HG02970 (cell line): Measurements from ENCODE around the gene IL20RA.

Experiments
- ATAC-seq: cut with Tn5 transposase; IDR thresholded peaks from one replicate; pipeline ENCODE4 v1.9.1; 2021; ENCODE audit warnings: mild to moderate bottlenecking, moderate library complexity, moderate number of reproducible peaks; ENCODE audit not compliant: unreplicated experiment, low FRiP score

IL20RA gene

DNA sequence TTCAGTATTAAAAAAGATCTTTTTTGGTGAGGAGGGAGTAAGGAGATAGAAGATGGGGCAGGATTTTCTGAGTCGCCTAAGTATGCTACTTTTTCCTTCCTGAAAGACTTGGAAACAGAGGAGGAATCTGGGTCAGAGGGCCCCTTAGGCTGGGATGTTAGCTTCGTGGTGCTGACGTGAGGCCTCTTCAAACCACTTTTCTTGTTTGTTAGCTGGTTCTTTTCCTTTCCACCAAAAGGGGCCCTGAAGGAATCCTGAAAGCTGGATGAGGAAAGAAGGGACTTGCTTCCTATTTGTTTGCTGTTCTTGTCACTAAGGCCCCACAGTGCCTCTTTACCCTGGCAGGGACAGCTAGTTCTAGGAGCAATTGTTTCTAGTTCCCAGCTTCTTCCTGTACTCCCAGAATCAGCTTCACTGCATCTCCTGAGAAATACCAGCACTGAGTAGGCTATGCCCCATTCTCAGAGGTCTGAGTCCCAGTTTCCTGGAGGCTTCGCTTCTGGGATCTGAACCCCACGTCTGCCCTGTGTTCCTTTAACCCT, 2.2 kb upstream of the IL20RA start:
- ATAC-seq = no peak

DNA sequence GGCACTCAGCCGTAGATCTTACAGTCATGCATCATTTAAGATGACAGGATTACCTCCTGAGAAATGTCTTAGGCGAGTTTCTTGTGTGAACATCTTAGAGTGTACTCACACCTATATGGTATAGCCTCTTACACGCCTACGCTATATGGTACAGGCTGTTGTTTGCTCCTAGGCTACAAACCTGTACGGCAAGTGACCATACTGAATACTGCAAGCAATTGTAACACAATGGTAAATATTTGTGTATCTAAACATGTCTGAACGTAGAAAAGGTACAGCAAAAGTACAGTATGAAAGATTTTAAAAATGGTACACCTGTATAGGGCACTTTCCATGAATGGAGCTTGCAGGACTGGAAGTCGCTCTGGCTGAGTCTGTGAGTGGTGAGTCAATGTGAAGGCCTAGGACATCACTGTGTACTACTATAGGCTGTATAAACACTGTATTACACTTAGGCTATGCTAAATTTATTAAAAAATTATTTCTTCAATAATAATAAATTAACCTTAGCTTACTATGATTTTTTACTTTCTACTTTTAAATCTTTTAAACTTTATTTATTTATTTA, 541 bp upstream of the IL20RA start:
- ATAC-seq = no peak

DNA sequence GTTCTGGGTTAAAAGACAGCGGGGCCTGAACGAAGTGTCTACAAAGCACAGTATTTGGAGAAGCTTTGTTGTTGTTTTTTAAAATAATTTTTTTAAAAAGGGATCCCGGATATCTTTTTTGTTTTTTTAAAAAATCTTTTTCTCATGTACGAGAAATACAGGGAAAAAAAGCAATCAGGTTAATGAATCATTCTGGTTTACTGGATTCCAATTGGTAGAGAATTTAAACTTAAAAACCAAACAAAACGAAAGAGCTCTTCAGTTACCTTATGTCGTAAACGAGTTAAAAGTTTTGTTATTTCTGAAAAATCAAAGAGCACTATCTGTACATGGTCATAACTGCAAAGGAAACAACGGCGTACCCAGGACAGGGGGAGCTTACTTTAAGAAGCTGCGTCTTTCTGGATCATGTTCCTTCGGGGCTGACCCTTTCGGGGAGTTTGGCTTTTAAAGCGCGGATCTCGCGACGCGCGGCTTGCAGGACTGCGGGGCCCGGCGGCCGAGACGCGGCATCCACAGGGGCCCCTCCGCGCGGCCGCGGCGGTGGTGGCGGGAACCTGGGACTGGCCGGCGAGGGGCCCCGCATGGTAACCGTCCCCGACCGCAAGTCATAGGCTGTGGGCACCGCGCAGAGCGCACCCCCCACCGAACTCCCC, 927 bp downstream of the IL20RA start:
- ATAC-seq = no peak

DNA sequence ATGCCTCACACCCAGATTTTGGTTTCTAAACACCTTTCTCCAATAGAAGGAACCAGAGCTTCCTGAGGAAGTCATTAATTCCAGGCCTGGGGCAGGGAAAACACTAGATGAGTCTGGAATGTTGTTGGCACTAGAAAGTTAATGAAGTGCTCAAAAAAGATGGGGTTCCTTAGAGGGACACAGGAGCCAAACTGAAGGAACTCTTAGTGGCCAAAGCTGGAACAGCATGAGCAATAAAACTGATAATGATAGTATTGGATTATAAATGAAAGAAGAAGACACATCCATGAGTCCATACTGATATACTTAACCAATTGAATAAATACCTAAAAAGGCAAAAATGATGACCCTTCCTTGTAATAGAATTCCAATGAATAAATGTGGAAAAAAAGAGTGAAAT, 4.4 kb downstream of the IL20RA start:
- ATAC-seq = no peak

DNA sequence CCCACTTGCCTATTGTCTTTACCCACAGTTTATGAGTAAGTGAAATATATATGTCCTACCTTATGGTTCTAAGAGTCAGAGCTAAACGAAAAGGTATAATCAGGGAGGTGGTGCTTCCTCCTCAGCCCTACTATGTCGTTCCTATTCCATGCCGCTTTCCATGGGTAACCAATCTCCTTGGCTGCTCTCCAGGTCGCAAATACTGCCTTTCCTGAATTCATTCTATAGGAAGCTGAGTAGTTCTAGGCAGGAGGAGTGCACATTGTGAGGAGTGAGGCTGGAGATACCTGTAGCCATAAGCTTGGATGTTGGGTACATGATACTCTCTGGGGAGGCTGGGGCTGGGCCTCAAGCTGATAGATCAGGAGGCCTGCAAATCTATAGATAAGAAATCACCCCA, 5.8 kb downstream of the IL20RA start:
- ATAC-seq = no peak

DNA sequence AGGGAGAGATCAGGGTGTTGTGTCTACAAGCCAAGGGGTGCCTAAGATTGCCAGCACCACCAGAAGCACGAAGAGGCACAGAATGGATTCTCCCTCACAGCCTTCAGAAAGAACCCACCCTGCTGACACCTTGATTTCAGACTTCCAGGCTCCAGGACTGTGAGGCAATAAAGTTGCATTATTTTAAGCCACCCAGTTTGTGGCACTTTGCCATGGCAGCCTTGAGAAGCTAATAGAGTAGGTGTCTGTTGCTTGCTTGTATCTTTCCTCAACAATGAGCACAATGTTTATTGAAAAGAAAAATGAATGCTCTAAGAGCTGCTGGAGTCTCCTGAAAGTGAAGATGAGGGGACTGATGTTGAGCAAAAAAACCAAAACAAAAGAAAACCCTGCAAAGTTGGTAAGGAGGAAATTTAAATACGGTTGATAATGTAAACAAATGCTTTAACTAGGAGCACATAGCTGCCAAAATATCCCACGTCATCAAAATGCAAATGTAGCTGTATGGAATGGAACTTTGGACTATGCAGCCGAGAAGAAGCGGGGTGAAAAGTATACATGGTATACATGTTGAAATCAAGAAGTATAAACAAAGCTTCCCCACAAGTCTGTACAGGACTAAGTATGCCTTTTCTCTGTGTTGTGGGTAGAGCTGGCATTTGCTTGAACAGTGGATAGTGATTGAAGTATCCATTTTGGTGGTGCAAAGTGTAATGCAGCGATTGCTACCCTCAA, 8.0 kb downstream of the IL20RA start:
- ATAC-seq = no peak

DNA sequence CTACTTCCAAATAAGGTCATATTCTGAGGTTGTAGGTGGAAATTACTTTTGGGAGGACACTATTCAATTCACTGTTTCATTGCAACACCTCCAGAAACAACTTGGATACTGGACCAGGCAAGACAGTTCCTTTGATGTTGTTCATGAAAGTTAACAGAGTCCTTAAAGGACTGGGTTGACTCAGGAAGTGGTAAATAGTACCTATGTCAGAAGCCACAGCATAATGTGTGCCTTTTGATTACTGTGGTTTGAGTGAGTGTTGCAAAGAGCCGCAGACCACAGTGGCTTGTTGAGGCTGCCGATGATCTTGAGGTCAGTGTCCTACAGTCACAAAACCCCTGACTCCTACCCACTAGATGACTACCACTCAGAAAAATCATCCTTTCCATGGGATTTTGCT, 10.9 kb downstream of the IL20RA start:
- peak; percentile 64 for ATAC-seq

DNA sequence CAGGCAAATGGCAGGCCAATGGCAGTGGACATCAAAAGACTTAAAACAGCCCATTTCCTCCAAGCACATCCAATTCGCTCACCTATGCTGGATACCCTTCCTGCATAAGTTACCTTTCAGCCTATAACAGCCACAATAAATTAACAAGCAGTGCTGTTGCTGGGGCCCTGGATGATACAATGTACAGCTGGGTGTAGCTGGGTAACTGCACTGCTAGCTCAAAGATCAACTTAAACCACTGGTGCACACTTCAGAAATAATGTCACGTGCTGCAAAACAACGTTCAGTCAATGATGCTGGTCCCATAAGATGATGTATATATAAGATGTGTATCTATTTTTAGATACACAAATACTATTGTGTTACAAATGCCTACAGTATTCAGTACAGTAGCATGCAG, 13.6 kb downstream of the IL20RA start:
- ATAC-seq = no peak

DNA sequence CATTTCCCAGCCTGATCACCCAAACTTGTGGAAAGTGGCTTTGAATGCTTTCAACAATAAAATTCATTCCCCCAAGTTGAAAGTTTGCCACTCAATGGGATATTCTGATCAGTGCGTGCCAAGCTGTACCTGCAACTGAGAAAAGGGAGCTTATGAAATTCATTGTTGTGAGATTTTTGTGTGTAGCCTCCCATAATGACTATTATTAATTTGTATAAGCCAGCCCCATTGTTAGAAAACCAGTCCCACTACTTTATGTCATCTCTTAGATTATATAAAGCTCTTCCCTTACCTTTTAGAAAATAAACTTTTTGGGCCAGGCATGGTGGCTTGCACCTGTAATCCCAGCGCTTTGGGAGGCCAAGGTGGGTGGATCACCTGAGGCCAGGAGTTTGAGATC, 15.9 kb downstream of the IL20RA start:
- no peak for ATAC-seq

DNA sequence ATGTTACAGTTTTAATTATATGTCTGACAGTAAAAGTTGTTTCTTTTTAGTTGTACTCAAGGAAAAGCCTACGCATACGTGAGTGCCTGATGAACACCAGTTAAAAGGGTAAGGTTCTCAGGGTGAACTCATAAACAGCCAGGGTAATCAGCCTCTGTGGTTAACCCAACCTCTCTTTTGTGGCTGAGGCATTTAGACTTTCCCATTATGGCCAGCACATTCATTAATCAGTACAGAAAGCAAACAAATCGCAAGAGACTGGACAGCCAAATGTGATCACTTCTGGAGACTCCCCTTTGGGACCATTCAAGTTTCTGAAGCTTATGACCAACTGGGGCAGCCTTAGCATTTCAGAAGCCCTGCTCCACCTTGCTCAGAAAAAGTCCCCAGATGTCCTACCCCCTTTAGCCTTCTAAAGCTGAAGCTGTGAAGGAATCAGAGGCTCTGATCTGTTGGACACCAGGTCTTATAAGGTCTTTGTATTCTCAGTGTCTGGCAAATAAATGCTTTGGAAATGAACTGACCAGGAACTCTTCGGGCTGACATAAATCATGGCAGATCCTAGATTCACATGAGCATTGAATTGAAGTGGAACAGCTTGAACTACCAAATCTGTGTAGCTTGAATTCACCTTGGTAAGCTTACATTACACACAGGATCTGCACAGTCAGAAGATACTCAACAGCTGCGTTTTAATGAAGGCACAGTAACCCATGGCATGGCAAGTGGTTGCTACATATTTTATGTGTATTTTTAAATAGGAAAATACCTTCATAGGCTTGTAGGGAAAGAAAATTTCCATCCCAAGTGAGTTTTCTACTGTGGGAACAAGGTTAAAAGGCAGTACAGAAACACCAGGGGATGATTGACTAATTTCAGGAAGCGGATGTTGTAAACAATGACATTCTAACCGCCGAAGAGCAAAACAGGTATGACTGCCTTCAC, 18.7 kb downstream of the IL20RA start:
- ATAC-seq = no peak

DNA sequence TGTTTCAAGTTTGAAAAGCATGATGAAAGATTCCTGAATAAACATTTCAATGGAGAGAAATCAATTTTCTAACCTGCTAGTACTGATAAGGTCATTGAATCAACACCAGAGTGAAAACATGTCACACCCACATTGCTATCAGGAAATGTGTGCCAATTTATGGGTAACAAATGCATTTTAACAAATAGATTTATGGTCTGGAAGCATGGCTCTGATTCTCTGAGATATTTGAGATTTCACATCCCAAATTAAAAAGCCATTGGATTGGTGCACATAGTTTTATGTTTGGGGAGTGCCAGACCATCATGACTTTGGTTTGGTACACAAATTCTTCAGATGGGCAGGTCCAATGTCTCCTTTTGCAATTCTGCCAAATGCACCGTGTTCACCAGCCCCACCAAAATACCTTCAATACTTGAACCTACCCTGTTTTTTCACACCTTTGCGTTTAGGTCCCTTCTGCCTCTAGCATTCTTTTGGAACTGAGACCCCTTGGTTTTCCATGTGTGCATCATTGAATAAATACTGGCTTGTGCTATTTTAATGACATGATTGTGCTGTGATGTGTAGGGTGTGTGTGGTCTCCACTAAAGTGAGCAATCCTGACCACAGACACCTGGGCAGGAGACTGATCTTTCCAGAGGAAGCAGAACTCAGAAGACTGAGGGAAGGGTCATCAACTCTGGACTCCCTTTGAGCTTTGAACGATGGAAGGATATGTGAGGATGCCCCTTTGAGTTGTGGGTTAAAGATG, 20.4 kb downstream of the IL20RA start:
- ATAC-seq = no peak

DNA sequence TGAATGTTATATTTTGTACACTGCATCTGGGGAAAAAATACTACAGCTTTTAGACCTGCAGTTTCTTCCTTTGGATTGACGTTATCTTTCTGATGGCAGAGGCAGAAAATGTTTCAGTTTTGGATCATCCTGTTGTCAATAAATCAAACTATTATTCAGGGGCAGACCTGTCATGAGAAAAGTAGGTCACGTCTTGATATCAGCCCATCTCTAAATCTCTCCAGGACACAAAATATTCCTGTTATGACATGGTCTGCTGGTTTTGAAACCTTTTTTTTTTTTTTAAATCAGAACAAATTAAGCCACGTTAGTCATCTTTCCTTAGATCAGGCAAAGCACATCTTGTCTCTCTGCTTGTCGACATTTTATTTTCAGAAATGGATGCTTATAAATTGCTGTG, 24.0 kb downstream of the IL20RA start:
- no peak for ATAC-seq

DNA sequence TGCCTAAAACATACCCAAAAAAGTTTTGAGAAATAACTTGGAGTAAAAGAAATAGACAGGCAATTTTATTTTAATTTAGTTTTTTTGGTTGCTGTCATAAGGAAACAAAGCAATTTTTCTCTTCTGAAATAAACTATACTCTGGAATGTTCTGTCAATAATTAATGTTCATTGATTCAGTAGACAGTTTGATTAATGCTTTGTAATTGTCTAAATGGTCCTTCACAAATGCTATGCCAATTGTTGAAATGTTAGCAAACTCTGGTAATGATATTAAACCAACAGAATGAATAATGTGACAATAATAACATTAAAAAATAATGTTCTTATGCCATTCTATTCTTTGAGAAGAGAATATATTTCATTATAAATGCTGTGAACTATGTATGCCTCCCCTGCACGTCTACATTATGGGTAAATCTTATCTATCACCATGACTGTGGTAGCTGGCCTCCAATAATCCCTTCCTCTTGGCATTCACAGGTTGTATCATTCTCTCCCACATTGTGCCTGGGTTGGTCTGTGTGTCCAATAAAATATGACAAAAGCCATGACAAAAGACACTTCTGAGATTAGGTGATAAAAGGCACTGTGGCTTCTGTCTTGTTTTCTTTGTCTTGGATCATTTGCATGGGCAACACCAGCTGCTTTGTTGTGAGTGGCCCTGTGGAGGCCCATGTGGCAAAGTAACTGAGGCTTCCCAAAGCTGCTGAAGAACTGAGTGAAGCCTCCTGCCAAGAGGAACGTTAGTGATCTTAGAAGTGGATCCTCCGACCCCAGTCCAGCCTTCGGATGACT, 25.1 kb downstream of the IL20RA start:
- no peak for ATAC-seq

DNA sequence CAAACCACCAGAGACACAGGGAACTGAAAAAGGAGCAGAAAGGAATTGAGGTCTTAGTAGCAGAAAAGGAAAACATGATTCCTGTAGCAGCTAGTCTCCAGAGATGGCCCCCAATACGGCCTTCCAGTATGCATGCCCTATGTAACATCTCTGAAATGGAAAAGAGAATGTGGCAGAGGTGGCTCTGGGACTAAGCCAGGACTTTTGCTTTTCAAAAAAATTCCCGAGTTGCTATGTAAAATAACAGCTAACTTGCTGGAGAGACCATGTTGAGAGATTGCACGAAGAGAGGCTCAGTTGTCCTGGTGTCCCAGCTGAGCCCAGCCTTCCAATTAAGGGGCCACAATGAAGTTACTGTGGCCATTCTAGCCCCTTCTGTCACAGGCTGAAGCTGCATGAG, 27.7 kb downstream of the IL20RA start:
- ATAC-seq = no peak

DNA sequence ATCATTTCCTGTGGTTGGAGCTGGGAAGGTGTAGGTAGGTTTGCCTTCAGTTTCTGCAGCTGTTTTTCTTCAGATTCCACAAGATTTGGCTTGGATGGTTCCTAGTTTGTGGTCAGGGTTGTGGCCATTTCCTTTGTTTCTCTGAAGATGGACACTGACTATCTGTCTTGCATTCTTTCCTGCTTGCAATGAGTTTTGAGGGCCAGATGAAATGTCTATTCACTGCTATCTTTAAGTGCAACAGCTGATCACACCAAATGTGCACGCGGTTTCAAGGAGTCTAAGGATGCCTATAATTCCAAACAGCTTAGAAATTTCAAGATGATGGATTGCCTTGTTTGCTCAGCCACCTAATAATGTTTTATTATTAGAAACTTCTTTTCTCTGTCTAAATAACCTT, 28.4 kb downstream of the IL20RA start:
- no peak for ATAC-seq

DNA sequence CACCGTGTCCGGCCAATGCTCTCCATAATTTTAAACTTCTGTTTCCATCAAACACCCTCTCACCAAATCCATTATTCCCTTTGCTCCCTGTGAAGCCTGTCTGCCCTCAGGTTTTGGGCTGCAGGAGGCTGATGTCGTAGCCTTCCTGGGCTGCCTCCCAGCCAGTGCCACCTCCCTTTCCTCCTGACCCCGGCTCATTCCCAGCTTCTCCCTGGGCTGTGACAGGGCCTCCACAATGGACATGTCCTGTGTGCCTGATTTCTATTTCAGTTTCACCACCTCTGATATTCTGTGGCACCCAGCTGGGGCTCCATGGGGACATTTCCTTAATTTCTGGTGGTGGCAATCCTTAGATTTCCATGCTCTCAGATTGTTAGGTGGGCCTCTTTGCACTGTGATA, 28.8 kb downstream of the IL20RA start:
- ATAC-seq = no peak

DNA sequence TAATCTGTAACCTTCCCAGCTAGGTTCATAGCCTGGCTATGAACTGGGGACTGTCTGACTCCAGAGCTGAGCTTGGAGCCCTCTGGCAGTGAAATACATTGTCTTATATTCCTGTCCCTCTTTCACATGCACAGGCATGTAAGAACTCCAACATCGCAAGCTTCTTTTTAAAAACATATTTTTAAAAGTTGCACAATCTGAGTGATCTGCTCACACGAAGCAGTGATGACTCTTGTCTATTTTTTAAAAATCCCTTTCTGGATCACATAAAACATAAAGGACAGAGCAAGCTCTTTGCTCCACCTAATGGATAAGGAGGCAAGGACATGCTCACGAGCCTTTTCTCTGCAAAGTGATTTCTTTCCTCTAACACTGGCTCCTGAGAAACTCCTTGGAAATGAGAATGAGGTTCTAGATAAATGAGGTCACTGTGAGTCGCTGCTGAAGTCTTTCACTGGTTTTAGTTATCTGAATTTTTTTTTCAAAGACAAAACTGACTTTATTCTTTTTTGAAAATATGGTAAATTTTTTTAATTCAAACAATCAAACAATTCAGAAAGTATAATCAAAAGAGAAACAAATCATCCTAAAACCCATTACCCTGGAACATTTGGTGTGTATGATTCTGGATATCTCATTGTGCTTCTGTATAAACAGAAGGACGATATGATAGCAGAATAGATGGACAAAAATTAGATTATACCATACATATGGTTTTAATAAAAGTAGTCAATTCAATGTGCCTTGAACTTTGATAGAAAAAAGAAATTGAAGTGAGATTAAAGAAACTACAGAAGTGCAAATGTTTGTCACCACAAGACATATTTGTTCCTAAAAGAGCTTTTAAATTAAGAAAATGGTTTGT, 30.8 kb downstream of the IL20RA start:
- ATAC-seq = no peak

DNA sequence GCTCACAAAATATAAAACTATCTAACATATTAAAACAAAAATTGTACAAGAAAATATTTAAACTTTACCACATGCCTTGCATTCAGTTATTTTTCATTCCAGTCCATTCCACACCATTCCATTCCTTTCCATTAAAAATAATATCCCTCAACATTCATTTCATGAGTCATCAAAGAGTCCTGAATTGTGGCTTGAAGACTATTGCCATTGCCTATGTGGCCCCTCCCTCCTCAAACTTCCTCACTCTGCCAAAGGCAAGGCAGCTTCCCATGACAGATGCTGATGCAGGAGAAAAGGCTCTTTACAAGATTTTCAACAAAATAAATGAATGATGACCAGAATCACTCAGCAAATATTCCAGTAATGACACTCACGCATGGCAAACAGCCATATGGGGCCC, 31.7 kb downstream of the IL20RA start:
- ATAC-seq = no peak
